GM12872 (cell line): ENCODE measurements around the gene PLEKHG7.

Source experiments
- CTCF ChIP-seq: IDR thresholded peaks from 3 replicates; pipeline ENCODE4 v1.5.1; 2011; ENCODE audit warnings: low read depth, mild to moderate bottlenecking, low read length, moderate library complexity; ENCODE audit not compliant: insufficient read depth

Gene PLEKHG7

GRCh38 chr12:92821142-92821541 is 118.4 kb downstream of the PLEKHG7 start:
- no peak for TF ChIP-seq CTCF
